IMR-90 (cell line): Measurements from ENCODE around the gene RAPSN. TPM values are rescaled to one million over a fixed set of nuclear protein-coding genes. Genes with fewer than 3 reads are reported as not detected.

Experiments used
- ATAC-seq: fragments of 200-7000 bp; cut with Tn5 transposase; 2 replicates; pipeline ENCODE4 v1.9.1; 2020; ENCODE audit warnings: low read depth, mild to moderate bottlenecking, moderate library complexity
- BruUV-seq: library from RNA; stranded (reverse); fragments of 400-500 nt; replicated peaks from 2 replicates; lab custom pipeline; 2021; lab: Mats Ljungman, UMichigan
- CTCF ChIA-PET: fragments of 300-600 bp; formaldehyde crosslinking; extraction: SDS; loops from one replicate; lab custom pipeline; 2021; ENCODE audit warnings: antibody characterized with exemption; lab: Yijun Ruan, JAX
- POLR2A ChIA-PET: fragments of 300-600 bp; sonication (Branson Sonifier 250); formaldehyde crosslinking; loops from one replicate; lab custom pipeline; 2022; ENCODE audit warnings: antibody characterized with exemption; ENCODE audit not compliant: unreplicated experiment; lab: Charles Lee
- DNase-seq: peaks from one replicate; pipeline ENCODE4 v3.0.0; 2013
- H2AFZ ChIP-seq: replicated peaks from 2 replicates; pipeline ENCODE3; 2013; ENCODE audit warnings: low read length, mild to moderate bottlenecking; ENCODE audit not compliant: poor library complexity
- H2AK5ac ChIP-seq: 2 replicates; pipeline ENCODE4 v1.6.1; 2013; ENCODE audit warnings: low read depth, low read length, inconsistent platforms
- H2AK9ac ChIP-seq: replicated peaks from 2 replicates; pipeline ENCODE3; 2013; ENCODE audit warnings: mild to moderate bottlenecking, low read depth, low read length, moderate library complexity; ENCODE audit not compliant: poor library complexity
- H2BK120ac ChIP-seq: 2 replicates; pipeline ENCODE4 v1.6.1; 2013; ENCODE audit warnings: low read depth, low read length, inconsistent platforms
- H2BK15ac ChIP-seq: 3 replicates; pipeline ENCODE4 v1.6.1; 2013; ENCODE audit warnings: low read depth, low read length, inconsistent platforms
- H2BK20ac ChIP-seq: 2 replicates; pipeline ENCODE4 v1.6.1; 2013; ENCODE audit warnings: low read depth, mild to moderate bottlenecking, inconsistent platforms, low read length, moderate library complexity
- H2BK5ac ChIP-seq: 2 replicates; pipeline ENCODE4 v1.6.1; 2013; ENCODE audit warnings: mild to moderate bottlenecking, low read depth, low read length, inconsistent platforms; ENCODE audit not compliant: poor library complexity, severe bottlenecking
- H3K14ac ChIP-seq: replicated peaks from 2 replicates; pipeline ENCODE4 v1.6.1; 2013; ENCODE audit warnings: low read depth, low read length, inconsistent platforms
- H3K18ac ChIP-seq: 2 replicates; pipeline ENCODE4 v1.6.1; 2013; ENCODE audit warnings: low read depth, low read length, control low read depth
- H3K23ac ChIP-seq: 2 replicates; pipeline ENCODE4 v1.6.1; 2013; ENCODE audit warnings: low read depth, low read length, inconsistent platforms
- H3K27ac ChIP-seq: 2 replicates; pipeline ENCODE4 v1.5.1; 2013; ENCODE audit warnings: mild to moderate bottlenecking, control low read depth, low read length; ENCODE audit not compliant: insufficient read depth
- H3K27me3 ChIP-seq: 2 replicates; pipeline ENCODE4 v1.6.1; 2013; ENCODE audit warnings: low read length; ENCODE audit not compliant: control insufficient read depth, insufficient read depth
- H3K36me3 ChIP-seq: 2 replicates; pipeline ENCODE4 v1.6.1; 2013; ENCODE audit warnings: low read length, mixed read lengths; ENCODE audit not compliant: control insufficient read depth, insufficient read depth
- H3K4ac ChIP-seq: 2 replicates; pipeline ENCODE4 v1.6.1; 2013; ENCODE audit warnings: low read depth, low read length, inconsistent platforms
- H3K4me1 ChIP-seq: 2 replicates; pipeline ENCODE4 v1.6.1; 2013; ENCODE audit warnings: low read length, mixed read lengths; ENCODE audit not compliant: control insufficient read depth, insufficient read depth
- H3K4me2 ChIP-seq: 2 replicates; pipeline ENCODE4 v1.6.1; 2013; ENCODE audit warnings: low read depth, mild to moderate bottlenecking, control low read depth, low read length, moderate library complexity
- H3K4me3 ChIP-seq: 2 replicates; pipeline ENCODE4 v1.5.1; 2013; ENCODE audit warnings: low read depth, mild to moderate bottlenecking, control low read depth, low read length, moderate library complexity; ENCODE audit not compliant: insufficient read depth
- H3K56ac ChIP-seq: 2 replicates; pipeline ENCODE4 v1.6.1; 2013; ENCODE audit warnings: low read length, inconsistent platforms; ENCODE audit not compliant: insufficient read depth; ENCODE audit errors: extremely low read depth
- H3K79me1 ChIP-seq, 2 experiments: 2 replicates each; pipeline ENCODE4 v1.6.1; 2013; ENCODE audit warnings: low read length in 2 of 2, inconsistent platforms in 1 of 2, low read depth in 1 of 2
- H3K9ac ChIP-seq: 2 replicates; pipeline ENCODE4 v1.6.1; 2013; ENCODE audit warnings: low read depth, low read length, control low read depth
- H3K9me1 ChIP-seq: 2 replicates; pipeline ENCODE4 v1.6.1; 2013; ENCODE audit warnings: low read length, inconsistent platforms; ENCODE audit not compliant: insufficient read depth
- H3K9me3 ChIP-seq: 2 replicates; pipeline ENCODE4 v1.6.1; 2013; ENCODE audit warnings: low read length; ENCODE audit not compliant: control insufficient read depth, insufficient read depth
- H4K20me1 ChIP-seq: 2 replicates; pipeline ENCODE4 v1.6.1; 2013; ENCODE audit warnings: low read length, inconsistent platforms; ENCODE audit not compliant: insufficient read depth
- H4K5ac ChIP-seq: 2 replicates; pipeline ENCODE4 v1.6.1; 2013; ENCODE audit warnings: mild to moderate bottlenecking, low read depth, low read length, control low read depth
- H4K8ac ChIP-seq, 2 experiments: 2 replicates each; pipeline ENCODE4 v1.6.1; 2013; ENCODE audit warnings: low read depth in 2 of 2, low read length in 2 of 2, control low read depth in 1 of 2, inconsistent platforms in 1 of 2
- H4K91ac ChIP-seq: 2 replicates; pipeline ENCODE4 v1.6.1; 2013; ENCODE audit warnings: low read depth, low read length, inconsistent platforms; ENCODE audit not compliant: insufficient read depth
- BHLHE40 ChIP-seq: fragments of 150-350 bp; IDR thresholded peaks from 2 replicates; pipeline ENCODE4 v1.6.1; 2016; ENCODE audit warnings: mild to moderate bottlenecking, low read depth, low read length
- CEBPB ChIP-seq: IDR thresholded peaks from 2 replicates; pipeline ENCODE4 v1.6.1; 2012; ENCODE audit warnings: low read depth, low read length, improper control_type of control experiment
- CHD1 ChIP-seq: IDR thresholded peaks from 2 replicates; pipeline ENCODE4 v1.6.1; 2012; ENCODE audit warnings: low read depth, low read length, improper control_type of control experiment
- CTCF ChIP-seq: conservative IDR thresholded peaks from 2 replicates; pipeline ENCODE4 v1.5.1; 2012; ENCODE audit warnings: mild to moderate bottlenecking, low read depth, low read length, improper control_type of control experiment
- FOS ChIP-seq: fragments of 150-350 bp; IDR thresholded peaks from 2 replicates; pipeline ENCODE4 v1.6.1; 2016; ENCODE audit warnings: low read depth, low read length
- MAFK ChIP-seq: IDR thresholded peaks from 2 replicates; pipeline ENCODE4 v1.6.1; 2012; ENCODE audit warnings: low read depth, low read length, improper control_type of control experiment
- MAZ ChIP-seq: IDR thresholded peaks from 2 replicates; pipeline ENCODE4 v1.6.1; 2012; ENCODE audit warnings: low read depth, mild to moderate bottlenecking, low read length, improper control_type of control experiment, moderate library complexity, borderline replicate concordance
- MXI1 ChIP-seq: IDR thresholded peaks from 2 replicates; pipeline ENCODE4 v1.6.1; 2012; ENCODE audit warnings: low read depth, mild to moderate bottlenecking, low read length, moderate library complexity, borderline replicate concordance
- NFE2L2 ChIP-seq: fragments of 150-350 bp; IDR thresholded peaks from 2 replicates; pipeline ENCODE4 v1.6.1; 2016; ENCODE audit warnings: low read depth, mild to moderate bottlenecking, low read length
- POLR2A ChIP-seq: IDR thresholded peaks from 2 replicates; pipeline ENCODE4 v1.6.1; 2012; ENCODE audit warnings: mild to moderate bottlenecking, low read depth, low read length
- RAD21 ChIP-seq: IDR thresholded peaks from 2 replicates; pipeline ENCODE4 v1.6.1; 2012; ENCODE audit warnings: low read length, improper control_type of control experiment
- RCOR1 ChIP-seq: IDR thresholded peaks from 2 replicates; pipeline ENCODE4 v1.6.1; 2012; ENCODE audit warnings: mild to moderate bottlenecking, low read length, improper control_type of control experiment; ENCODE audit not compliant: insufficient replicate concordance
- RFX5 ChIP-seq: IDR thresholded peaks from 2 replicates; pipeline ENCODE4 v1.8.0; 2012; ENCODE audit warnings: low read depth, mild to moderate bottlenecking, low read length, moderate library complexity
- SMC3 ChIP-seq: fragments of 150-350 bp; IDR thresholded peaks from 2 replicates; pipeline ENCODE4 v1.6.1; 2016; ENCODE audit warnings: low read depth, mild to moderate bottlenecking, antibody characterized with exemption, low read length, moderate library complexity
- USF2 ChIP-seq: fragments of 150-350 bp; IDR thresholded peaks from 2 replicates; pipeline ENCODE4 v1.6.1; 2017; ENCODE audit warnings: mild to moderate bottlenecking, antibody characterized with exemption, low read length, low read depth
- WGBS, 2 experiments: methylation state at CpG; one replicate each; pipeline versions ENCODE4 v1.1.5 to v1.1.7; 2013; ENCODE audit warnings: missing lambda C conversion rate in 2 of 2; ENCODE audit not compliant: insufficient read length in 1 of 2; ENCODE audit errors: extremely low coverage in 2 of 2; 5-methylcytosine and 5-hydroxymethylcytosine counted together
- dilution Hi-C: fragments of 300-500 bp; cut with HindIII; formaldehyde crosslinking; loops from one replicate; pipeline ENCODE4 v1.14.3; 2018; ENCODE audit warnings: low sequenced_read_pairs; ENCODE audit not compliant: unreplicated experiment
- in situ Hi-C: fragments of 300-500 bp; cut with MboI; formaldehyde crosslinking; loops from 3 replicates; pipeline ENCODE4 v1.14.3; 2019; ENCODE audit warnings: low sequenced_read_pairs, inconsistent platforms, mixed read lengths
- intact Hi-C: fragments of 100-400 bp; cut with micrococcal nuclease; formaldehyde crosslinking; loops from 2 replicates; pipeline ENCODE4 v1.10.0; 2022
- polyA plus RNA-seq, 3 experiments: library from polyadenylated mRNA; depleted of rRNA; stranded (reverse); fragments of >200 nt; gene quantifications; 2 replicates each; pipeline ENCODE4 v1.2.3, GENCODE V29; 2012; ENCODE audit warnings: low replicate concordance in 1 of 3
- total RNA-seq: library from RNA; depleted of rRNA; stranded (reverse); fragments of >200 nt; gene quantifications from 2 replicates; pipeline ENCODE4 v1.2.3, GENCODE V29; 2012
- TF ChIP-seq, protein P1 (sequence below): fragments of 150-350 bp; IDR thresholded peaks from 2 replicates; pipeline ENCODE4 v1.6.1; 2016; ENCODE audit warnings: low read depth, mild to moderate bottlenecking, low read length, moderate library complexity, borderline replicate concordance

Gene RAPSN
- total and polyA plus RNA-seq, 2 of the 4 experiments (the other 2 are of a cell fraction): 0.03 TPM; not detected in 1

- in situ Hi-C loops (no loop called here), dilution Hi-C loops (no loop called here), intact Hi-C loops (no loop called here)
- Histone ChIP-seq H3K9me1 (no peaks in the 10 kb centered on the region), H2AFZ (no peak overlapping the region), H3K9ac (no peak overlapping the region), H3K14ac (no peak overlapping the region), H3K23ac (no peak overlapping the region), H3K56ac (no peak overlapping the region), H2AK5ac (no peak overlapping the region), H4K5ac (no peak overlapping the region), H4K20me1 (no peaks in the 10 kb centered on the region), H3K4me3 (no peak overlapping the region), H3K18ac (no peak overlapping the region), H3K27me3 (no peaks in the 10 kb centered on the region), H2AK9ac (no peak overlapping the region), H2BK20ac (no peak overlapping the region), H3K27ac (no peak overlapping the region), H2BK120ac (no peak overlapping the region), H3K4me1 (no peaks in the 10 kb centered on the region), H2BK15ac (no peak overlapping the region), H3K4ac (no peak overlapping the region), H3K36me3 (no peaks in the 10 kb centered on the region), H2BK5ac (no peak overlapping the region), H3K9me3 (no peaks in the 10 kb centered on the region), H4K91ac (no peak overlapping the region), H3K4me2 (no peak overlapping the region), H4K8ac (no peak overlapping the region), H3K79me1 (no peaks in the 10 kb centered on the region)
- POLR2A ChIA-PET: no interaction called here
- WGBS, 2 experiments: 100% methylated on average over 2 of the region's 12 CpGs; no CpG with 5 or more reads in 1 of the 2 experiments
- TF ChIP-seq RAD21: no peak
- TF ChIP-seq CHD1: no peak
- no peak for TF ChIP-seq MAZ
- TF ChIP-seq NFE2L2: no peak
- no peak for TF ChIP-seq FOS
- TF ChIP-seq SMC3: no peak
- no peak for TF ChIP-seq MAFK
- no peak for TF ChIP-seq RFX5
- no peak for TF ChIP-seq BHLHE40
- TF ChIP-seq POLR2A: no peak
- TF ChIP-seq USF2: no peak
- no peak for TF ChIP-seq MXI1
- no peak for TF ChIP-seq CEBPB
- no peak for TF ChIP-seq RCOR1
- TF ChIP-seq, protein P1, sequence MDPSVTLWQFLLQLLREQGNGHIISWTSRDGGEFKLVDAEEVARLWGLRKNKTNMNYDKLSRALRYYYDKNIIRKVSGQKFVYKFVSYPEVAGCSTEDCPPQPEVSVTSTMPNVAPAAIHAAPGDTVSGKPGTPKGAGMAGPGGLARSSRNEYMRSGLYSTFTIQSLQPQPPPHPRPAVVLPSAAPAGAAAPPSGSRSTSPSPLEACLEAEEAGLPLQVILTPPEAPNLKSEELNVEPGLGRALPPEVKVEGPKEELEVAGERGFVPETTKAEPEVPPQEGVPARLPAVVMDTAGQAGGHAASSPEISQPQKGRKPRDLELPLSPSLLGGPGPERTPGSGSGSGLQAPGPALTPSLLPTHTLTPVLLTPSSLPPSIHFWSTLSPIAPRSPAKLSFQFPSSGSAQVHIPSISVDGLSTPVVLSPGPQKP: no peak
- no peak for TF ChIP-seq CTCF
- no TSS peak for BruUV-seq
- DNase-seq (no peak), ATAC-seq (no peak)
- CTCF ChIA-PET: no interaction called here
These were observed 1.0 kb downstream of the RAPSN start for GRCh38 chr11:47447906-47448305.
